ENCODE measurements around the gene GNG7.
"Not testable (repeated sequence)": the region's sequence is repeated elsewhere in the genome, so short reads cannot be mapped to it uniquely, and the experiment has no call there.

GNG7 gene

DNA sequence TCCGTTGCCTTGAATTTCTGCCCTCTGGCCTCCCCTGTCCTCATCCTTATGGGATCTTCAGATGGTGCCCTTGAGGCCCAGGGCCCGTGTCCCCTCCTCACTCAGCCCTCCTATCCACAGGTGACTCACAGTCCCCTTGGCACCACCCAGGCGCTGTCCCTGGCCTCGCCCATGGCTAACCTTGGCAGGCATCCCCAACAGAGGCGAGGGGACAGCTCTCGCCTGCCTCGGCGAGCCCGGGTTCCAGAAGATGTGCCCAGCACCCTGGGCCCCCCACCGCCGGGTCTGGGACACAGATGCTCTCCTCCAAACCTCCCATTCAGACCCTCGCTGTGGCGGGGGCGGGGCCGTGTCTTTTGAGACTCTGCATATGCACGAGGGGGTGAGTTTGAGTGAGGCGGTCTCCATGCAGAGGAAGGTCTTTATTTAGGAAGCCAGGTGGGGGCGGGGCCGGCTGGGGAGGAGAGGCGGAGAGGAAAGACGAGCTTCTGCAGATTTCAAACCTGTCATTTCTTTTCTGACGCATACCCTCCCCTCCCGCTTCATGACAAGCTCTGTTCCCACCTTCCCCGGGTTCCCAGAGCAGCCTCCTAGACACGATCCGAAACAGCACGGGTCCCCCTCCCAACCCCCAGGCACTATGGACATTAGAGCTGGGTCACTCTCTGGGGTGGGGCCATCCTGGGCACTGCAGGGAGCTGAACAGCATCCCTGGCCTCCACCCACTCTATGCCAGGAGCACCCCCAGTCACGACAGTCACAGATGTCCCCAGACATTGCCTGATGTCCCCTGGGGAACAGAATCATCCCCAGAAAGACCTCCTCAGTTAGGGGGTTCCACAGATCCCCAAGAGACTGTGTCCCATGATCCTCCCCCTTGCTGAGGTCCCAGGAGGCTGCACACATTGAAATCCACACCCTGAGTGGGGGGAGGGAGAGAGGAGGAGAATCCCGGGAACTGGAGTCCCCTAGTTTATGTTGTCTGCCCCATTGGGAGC is 48.5 kb downstream of the GNG7 start:
- H3K27me3 Mint-ChIP-seq, result no peaks in the 10 kb centered on the region
- H3K27ac Mint-ChIP-seq, result no peak overlapping the region

DNA sequence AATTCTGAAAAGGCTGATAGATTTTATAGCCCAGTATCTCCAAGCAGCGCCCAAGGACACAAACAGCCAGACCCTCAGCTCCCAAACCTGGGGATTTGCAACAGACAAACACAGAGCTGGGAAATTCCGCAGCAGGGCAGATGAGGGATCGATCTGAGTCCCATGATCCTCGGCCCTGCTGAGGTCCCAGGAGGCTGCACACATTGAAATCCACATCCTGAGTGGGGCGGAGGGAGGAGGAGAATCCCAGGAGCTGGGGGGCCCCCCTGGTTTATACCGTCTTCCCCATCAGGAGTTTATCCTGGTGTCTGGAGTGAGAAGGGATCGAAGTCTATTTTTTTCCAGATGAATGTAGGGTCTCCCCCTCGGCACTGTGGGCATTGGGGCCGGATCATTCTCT is 49.3 kb downstream of the GNG7 start:
- Mint-ChIP-seq H3K27ac (no peak overlapping the region), H3K4me3 (no peak overlapping the region), H3K27me3 (no peaks in the 10 kb centered on the region), H3K9me3 (ENCODE audit: low read depth) (no peaks in the 10 kb centered on the region), H3K36me3 (no peaks in the 10 kb centered on the region), H3K4me1 (ENCODE audit: low read depth) (no peaks in the 10 kb centered on the region)

More for the DNA sequence above, 48.5 kb downstream of the GNG7 start:
- Mint-ChIP-seq H3K9me3 (ENCODE audit: low read depth) (no peaks in the 10 kb centered on the region), H3K36me3 (no peaks in the 10 kb centered on the region), H3K4me3 (no peak overlapping the region), H3K4me1 (ENCODE audit: low read depth) (no peaks in the 10 kb centered on the region)

DNA sequence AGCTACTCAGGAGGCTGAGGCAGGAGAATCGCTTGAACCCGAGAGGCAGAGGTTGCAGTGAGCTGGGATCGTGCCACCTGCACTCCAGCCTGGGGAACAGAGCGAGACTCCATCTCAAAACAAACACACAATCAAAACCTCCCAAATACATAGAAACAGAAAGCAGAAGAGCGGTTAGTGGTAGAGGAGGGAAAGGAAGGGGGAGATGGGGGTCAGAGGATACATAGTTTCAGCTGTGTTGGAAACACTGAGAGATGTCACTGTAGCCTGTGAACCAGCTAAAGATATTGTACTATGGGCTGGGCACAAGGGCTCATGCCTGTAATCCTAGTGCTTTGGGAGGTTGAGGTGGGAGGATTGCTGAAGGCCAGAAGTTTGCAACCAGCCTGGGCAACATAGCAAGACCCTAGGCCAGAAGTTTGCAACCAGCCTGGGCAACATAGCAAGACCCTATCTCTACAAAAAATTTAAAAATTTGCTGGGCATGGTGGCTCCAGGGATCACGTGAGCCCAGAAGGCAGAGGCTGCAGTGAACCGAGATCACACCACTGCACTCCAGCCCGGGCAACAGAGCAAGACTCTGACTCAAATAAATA is 49.9 kb downstream of the GNG7 start:
- Mint-ChIP-seq H3K4me1 (ENCODE audit: low read depth) (no peaks in the 10 kb centered on the region), H3K4me3 (no peak overlapping the region), H3K27me3 (no peaks in the 10 kb centered on the region), H3K36me3 (no peaks in the 10 kb centered on the region), H3K27ac (no peak overlapping the region), H3K9me3 (ENCODE audit: low read depth) (no peaks in the 10 kb centered on the region)

DNA sequence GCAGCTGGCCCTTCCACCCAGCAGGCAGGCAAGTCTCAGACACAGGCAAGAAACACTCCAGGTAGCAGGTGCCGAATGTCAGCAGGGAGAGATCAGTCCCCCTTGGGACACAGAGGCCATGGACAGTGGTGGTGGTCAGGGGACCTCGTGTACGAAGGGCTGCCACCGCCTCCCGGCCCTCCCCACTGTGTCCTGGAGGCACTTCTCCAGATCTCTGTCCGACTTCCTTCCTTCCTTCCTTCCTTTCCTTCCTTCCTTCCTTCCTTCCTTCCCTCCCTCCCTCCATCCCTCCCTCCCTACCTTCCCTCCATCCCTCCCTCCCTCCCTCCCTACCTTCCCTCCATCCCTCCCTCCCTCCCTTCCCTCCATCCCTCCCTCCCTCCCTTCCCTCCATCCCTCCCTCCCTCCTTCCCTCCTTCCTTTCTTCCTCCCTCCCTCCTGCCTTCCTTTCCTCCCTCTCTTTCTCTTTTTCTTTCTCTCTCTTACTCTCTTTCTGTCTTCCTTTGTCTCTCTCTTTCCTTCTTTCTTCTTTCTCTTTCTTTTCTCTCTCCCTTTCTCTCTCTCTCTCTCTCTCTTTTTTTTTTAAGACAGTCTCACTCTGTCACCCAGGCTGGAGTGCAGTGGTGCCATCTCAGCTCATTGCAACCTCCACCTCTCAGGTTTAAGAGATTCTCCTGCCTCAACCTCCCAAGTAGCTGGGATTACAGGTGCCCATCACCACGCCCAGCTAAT is 51.3 kb downstream of the GNG7 start:
- not testable (repeated sequence) for H3K4me3 Mint-ChIP-seq; H3K27me3 Mint-ChIP-seq; H3K36me3 Mint-ChIP-seq; H3K9me3 Mint-ChIP-seq (ENCODE audit: low read depth); H3K4me1 Mint-ChIP-seq (ENCODE audit: low read depth); H3K27ac Mint-ChIP-seq

DNA sequence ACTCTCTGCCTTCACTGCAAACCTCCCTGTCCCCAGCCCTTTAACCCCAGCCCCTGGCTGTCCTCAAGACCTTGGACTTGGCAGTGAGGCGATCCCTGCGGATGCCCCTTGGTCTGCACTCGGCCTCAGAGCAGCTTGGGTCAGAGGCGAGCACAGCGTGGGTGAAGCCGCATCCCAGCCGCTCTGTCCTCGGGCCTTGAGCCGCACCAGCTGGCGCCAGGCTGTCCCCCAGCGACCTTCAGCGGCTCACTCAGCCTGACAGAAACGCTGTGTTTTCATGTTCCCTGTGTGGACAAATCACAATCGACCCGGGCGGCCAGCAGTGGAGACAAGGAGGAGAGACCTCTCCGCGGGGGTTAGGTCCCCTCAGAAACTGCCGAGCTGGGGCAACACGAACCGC is 52.0 kb downstream of the GNG7 start:
- H3K4me1 Mint-ChIP-seq (ENCODE audit: low read depth), result no peaks in the 10 kb centered on the region
- no peaks in the 10 kb centered on the region for H3K36me3 Mint-ChIP-seq
- H3K9me3 Mint-ChIP-seq (ENCODE audit: low read depth), result no peaks in the 10 kb centered on the region
- H3K4me3 Mint-ChIP-seq, result no peak overlapping the region
- H3K27ac Mint-ChIP-seq, result no peak overlapping the region
- no peaks in the 10 kb centered on the region for H3K27me3 Mint-ChIP-seq

DNA sequence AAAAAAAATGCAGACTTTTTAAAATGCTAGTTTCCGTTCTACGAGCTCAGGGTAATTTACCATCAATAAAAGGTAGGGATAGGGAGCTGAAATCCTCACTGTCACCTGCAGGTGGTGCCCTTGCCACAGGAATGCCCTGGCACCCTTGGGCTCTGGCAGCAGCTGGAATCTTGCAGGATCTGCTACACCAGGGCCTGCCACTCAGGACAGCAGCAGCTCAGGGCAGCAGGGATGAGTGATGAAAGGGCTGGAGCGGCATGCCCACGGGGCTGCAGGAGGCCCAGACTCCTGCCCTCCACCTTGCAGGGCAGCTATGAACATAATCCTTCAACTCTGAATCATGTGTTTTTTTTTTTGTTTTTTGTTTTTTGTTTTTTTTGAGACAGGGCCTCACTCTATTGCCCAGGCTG is 54.0 kb downstream of the GNG7 start:
- no peaks in the 10 kb centered on the region for H3K4me1 Mint-ChIP-seq (ENCODE audit: low read depth)
- H3K4me3 Mint-ChIP-seq, result no peak overlapping the region
- H3K27me3 Mint-ChIP-seq, result no peaks in the 10 kb centered on the region
- no peaks in the 10 kb centered on the region for H3K9me3 Mint-ChIP-seq (ENCODE audit: low read depth)
- H3K36me3 Mint-ChIP-seq, result peaks cover 2% of the 10 kb centered on the region
- H3K27ac Mint-ChIP-seq, result no peak overlapping the region

DNA sequence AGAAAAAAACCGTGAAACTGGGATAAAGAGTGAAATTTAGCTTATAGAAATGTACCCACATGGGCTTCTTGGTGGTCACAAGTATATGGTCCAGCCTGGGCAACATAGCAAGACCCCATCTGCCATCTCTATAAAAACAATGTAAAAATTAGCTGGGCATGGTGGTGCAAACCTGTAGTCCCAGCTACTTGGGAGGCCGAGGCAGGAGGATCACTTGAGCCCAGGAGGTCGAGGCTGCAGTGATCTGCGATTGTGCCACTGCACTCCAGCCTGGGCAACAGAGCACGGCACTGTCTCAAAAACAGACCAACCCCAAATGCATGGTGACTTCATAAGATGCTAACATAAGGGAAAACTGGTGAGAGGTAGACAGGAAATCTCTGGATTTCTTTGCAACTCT is 54.4 kb downstream of the GNG7 start:
- Mint-ChIP-seq H3K27me3 (no peaks in the 10 kb centered on the region), H3K4me3 (no peak overlapping the region), H3K36me3 (peaks cover 2% of the 10 kb centered on the region), H3K9me3 (ENCODE audit: low read depth) (no peaks in the 10 kb centered on the region), H3K27ac (no peak overlapping the region), H3K4me1 (ENCODE audit: low read depth) (no peaks in the 10 kb centered on the region)

DNA sequence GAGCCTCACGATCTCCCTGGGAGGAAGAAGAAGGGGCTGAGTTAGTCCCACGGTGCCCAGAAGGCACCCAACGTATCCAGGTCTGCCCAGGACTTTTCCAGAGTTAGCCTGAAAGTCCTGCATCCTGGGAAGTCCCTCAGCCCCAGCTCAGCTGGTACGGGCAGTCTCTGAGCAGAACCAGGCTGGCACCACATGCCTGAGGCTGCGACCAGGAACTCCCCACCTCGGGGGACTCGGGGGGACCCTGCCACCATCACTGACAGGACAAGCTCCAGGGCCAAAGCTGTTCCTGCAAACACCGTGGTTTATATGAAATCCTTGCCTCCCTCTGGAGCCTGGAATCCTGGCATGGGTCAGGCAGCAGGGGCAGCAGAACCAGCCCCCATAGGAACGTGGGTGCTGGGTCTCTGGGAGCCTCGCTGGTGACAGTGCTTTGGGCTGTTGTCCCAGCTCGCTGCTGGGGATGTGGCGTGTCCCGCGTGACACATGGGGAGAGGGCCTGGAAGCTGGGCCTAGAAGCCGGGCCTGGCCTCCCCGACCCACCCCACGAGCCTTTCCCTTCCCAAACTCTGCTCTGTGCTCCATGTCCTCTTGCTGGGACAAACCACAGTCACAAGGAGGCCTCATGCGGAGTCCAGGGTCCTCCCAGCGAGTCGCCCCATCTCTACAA is 55.5 kb downstream of the GNG7 start:
- no peaks in the 10 kb centered on the region for H3K27me3 Mint-ChIP-seq
- H3K9me3 Mint-ChIP-seq (ENCODE audit: low read depth), result no peaks in the 10 kb centered on the region
- no peak overlapping the region for H3K27ac Mint-ChIP-seq
- H3K4me3 Mint-ChIP-seq, result no peak overlapping the region
- peaks cover 2% of the 10 kb centered on the region for H3K36me3 Mint-ChIP-seq
- no peaks in the 10 kb centered on the region for H3K4me1 Mint-ChIP-seq (ENCODE audit: low read depth)

DNA sequence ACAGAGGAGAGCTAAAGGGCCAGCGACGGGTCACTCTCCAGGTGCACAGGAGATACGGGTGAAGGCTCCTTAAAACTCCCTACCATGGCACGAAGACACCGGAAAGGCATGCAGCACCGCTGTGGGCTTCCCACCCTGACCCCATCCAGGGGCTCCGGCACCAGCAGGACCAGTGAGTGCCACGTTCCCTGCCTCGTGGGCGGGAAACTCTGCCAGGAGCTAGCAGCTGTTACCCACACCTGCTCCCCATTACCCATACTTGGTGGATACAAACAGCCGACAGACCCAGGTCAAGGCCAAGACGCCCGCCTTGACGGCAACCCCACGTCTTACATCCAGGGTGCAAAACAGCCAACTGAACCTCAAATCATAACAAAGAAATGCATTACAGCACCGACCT is 56.7 kb downstream of the GNG7 start:
- peaks cover 2% of the 10 kb centered on the region for H3K36me3 Mint-ChIP-seq
- no peaks in the 10 kb centered on the region for H3K4me1 Mint-ChIP-seq (ENCODE audit: low read depth)
- H3K27me3 Mint-ChIP-seq, result no peaks in the 10 kb centered on the region
- H3K4me3 Mint-ChIP-seq, result no peak overlapping the region
- no peak overlapping the region for H3K27ac Mint-ChIP-seq
- H3K9me3 Mint-ChIP-seq (ENCODE audit: low read depth), result no peaks in the 10 kb centered on the region

DNA sequence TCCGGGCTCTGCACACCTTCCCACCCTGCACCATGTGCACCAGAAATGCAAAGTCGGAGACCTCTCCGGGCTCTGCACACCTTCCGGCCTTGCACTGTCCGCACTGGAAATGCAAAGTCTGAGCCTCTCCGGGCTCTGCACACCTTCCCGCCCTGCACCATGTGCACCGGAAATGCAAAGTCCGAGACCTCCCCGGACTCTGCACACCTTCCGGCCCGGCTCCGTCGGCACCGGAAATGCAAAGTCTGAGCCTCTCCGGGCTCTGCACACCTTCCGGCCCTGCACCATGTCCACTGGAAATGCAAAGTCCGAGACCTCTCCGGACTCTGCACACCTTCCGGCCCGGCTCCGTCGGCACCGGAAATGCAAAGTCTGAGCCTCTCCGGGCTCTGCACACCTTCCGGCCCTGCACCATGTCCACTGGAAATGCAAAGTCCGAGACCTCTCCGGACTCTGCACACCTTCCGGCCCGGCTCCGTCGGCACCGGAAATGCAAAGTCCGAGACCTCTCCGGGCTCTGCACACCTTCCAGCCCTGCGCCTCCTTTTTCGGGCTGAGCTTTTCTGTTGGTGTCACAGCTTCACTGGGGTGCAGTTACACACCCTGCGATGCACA is 59.3 kb downstream of the GNG7 start:
- not testable (repeated sequence) for H3K27ac Mint-ChIP-seq; H3K4me3 Mint-ChIP-seq; H3K27me3 Mint-ChIP-seq; H3K4me1 Mint-ChIP-seq (ENCODE audit: low read depth); H3K36me3 Mint-ChIP-seq; H3K9me3 Mint-ChIP-seq (ENCODE audit: low read depth)

DNA sequence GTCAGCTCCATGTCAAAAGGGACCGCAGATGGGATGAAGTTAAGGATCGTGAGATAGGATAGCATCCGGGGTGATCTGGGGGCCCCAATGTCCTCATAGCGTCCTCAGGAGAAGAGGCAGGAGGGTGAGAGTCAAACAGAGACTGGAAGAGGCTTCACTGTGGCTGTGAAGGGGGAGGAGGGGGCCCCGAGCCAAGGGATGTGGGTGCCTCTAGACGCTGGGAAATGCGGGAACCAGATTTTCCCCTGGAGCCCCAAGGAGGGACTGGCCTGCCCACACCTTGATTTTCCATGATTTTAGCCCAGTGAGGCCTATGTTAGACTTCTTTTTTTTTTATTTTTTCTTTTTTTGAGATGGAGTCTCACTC is 61.2 kb downstream of the GNG7 start:
- no peak overlapping the region for H3K27ac Mint-ChIP-seq
- peaks cover 2% of the 10 kb centered on the region for H3K36me3 Mint-ChIP-seq
- H3K9me3 Mint-ChIP-seq (ENCODE audit: low read depth), result no peaks in the 10 kb centered on the region
- H3K27me3 Mint-ChIP-seq, result no peaks in the 10 kb centered on the region
- peaks cover 10% of the 10 kb centered on the region for H3K4me1 Mint-ChIP-seq (ENCODE audit: low read depth)
- H3K4me3 Mint-ChIP-seq, result no peak overlapping the region

DNA sequence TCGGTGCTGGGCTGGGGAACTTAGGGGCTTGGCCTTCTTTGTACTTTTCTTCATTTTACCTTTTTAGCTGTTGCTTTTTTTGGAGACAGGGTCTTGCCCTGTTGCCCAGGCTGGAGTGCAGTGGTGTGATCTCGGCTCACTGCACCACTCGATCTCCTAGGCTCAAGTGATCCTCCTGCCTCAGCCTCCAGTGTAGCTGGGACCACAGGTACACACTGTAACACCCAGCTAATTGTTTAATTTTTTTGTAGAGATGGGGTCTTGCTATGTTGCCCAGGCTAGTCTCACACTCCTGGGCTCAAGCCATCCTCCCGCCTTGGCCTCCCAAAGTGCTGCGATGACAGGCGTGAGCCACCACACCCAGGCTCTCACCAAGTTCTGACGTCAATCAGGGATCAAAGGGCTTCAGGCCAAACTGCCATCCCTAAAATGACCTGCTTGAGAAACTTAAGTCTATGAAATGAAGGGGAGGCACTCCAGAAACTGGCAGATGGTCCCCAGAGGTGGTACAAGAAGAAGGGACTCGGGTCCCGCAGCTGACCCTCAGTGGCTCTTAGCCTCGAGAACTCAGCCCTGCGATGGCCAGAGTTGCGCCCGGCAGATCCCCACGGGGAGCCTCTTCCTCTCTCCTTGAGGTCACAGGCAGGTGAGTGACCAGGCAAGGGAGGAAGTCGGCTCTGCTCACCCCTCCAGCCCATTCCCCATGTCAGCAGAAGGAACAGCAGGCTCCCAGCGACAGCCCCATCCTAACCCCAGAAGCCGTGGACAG is 61.7 kb downstream of the GNG7 start:
- peaks cover 2% of the 10 kb centered on the region for H3K36me3 Mint-ChIP-seq
- no peaks in the 10 kb centered on the region for H3K27me3 Mint-ChIP-seq
- no peak overlapping the region for H3K27ac Mint-ChIP-seq
- H3K4me1 Mint-ChIP-seq (ENCODE audit: low read depth), result peaks cover 10% of the 10 kb centered on the region
- H3K4me3 Mint-ChIP-seq, result no peak overlapping the region
- no peaks in the 10 kb centered on the region for H3K9me3 Mint-ChIP-seq (ENCODE audit: low read depth)

DNA sequence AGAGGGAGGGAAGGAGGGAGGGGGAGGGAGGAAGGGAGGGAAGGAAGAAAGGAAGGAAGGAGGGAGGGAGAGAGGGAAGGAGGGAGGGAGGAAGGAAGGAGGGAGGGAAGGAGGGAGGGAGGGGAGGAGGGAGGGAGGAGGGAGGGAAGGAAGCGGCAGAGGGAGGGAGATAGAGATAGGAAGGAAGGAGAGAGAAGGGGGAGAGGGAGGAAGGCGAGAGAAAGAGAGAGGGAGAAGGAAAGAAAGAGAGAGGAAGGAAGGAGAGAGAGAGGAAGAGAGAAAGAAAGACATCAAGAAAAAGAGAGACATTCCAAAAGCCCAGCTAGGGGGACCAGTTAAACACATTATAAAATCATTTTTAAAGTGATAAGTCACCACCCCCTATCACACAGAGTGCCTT is 62.5 kb downstream of the GNG7 start:
- Mint-ChIP-seq H3K36me3 (peaks cover 2% of the 10 kb centered on the region), H3K27ac (no peak overlapping the region), H3K27me3 (no peaks in the 10 kb centered on the region), H3K4me1 (ENCODE audit: low read depth) (peaks cover 10% of the 10 kb centered on the region), H3K4me3 (no peak overlapping the region), H3K9me3 (ENCODE audit: low read depth) (no peaks in the 10 kb centered on the region)

DNA sequence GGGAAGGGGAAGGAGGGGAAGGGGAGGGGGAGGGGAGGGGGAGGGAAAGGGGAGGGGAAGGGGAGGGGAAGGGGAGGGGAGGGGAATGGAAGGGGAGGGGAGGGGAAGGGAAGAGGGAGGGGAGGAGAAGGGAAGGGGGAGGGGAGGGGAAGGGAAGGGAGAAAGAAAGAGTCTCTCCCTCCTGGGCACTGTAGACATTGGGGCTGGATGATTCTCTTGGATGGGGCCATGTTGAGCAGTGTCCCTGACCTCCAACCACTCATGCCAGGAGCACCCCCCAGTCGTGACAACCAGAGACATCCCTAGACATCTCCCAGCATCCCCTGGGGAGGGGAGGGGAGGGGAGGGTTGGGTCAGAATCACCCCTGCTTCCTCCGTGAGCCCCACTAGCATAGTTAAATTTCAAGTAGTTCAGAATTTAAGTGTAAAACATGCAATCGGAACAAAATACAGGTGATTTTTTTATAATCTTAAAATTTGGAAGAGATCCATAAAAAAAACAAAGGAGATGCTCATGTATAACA is 64.0 kb downstream of the GNG7 start:
- Mint-ChIP-seq H3K36me3 (no peaks in the 10 kb centered on the region), H3K27ac (no peak overlapping the region), H3K4me3 (no peak overlapping the region), H3K4me1 (ENCODE audit: low read depth) (peaks cover 10% of the 10 kb centered on the region), H3K9me3 (ENCODE audit: low read depth) (no peaks in the 10 kb centered on the region), H3K27me3 (no peaks in the 10 kb centered on the region)

Data from activated naive CD8-positive, alpha-beta T cell (primary cell).